GM10847 (cell line): ENCODE data around the gene WDR3.

Experiments
- POLR2A ChIP-seq: IDR thresholded peaks from 2 replicates; pipeline ENCODE4 v1.6.1; 2011; ENCODE audit not compliant: insufficient read length; ENCODE audit errors: extremely low read depth

The WDR3 gene

DNA sequence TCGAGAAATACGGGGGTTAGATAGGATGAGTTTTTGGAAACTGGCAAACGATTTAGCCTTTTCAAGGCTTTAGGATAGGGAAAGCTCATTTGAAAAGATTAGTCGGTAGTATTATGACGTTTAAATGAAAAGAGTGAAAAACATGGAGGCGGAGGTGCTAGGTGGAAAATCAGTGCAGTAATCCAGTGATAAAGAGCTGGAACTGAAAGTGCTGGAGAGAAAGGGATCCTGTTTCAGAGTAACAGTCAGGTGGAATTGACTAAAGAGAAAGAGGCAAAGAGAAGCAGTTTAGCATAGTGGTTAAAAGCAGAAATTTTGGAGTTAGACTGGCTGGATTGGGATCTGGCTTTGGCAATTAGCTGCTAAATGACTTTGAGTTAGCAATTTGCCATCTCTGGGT, 945 bp downstream of the WDR3 start:
- no peak for TF ChIP-seq POLR2A

DNA sequence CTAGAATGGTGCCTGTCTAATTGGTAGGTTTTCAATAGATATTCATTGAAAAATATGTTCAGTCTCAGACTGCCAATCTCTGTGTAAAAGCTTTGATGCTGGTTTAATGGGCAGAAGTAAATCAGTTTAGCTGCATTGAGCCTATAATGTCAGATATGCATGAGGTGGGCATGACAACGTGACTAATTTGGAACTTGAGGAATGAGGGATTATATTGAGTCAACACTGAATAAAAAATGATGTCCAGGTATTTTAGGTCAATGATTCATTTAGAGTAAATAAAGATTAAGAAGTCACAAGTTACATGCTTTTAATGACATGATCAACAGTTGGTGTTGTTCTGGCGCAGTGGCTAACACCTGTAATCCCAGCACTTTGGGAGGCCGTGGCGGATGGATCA, 3.0 kb downstream of the WDR3 start:
- no peak for TF ChIP-seq POLR2A

DNA sequence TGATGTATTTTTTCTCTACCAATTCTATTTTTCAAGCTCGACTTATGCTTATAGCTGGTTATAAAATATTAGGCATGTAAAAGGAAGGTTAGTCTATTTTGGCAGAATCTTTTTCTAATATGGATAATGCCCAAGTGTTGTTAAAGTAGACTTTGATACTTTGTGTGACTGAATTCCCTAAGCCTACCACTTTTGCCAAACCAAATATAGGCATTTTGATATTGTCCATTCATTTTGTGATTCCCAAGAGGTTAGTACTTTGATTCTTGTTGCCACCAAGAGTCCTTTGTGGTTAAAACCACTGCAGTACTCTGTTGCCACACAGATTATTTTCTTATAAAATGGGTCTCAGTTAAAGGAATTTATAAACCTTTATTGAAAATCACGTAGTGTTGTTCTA, 4.2 kb downstream of the WDR3 start:
- TF ChIP-seq POLR2A = no peak

DNA sequence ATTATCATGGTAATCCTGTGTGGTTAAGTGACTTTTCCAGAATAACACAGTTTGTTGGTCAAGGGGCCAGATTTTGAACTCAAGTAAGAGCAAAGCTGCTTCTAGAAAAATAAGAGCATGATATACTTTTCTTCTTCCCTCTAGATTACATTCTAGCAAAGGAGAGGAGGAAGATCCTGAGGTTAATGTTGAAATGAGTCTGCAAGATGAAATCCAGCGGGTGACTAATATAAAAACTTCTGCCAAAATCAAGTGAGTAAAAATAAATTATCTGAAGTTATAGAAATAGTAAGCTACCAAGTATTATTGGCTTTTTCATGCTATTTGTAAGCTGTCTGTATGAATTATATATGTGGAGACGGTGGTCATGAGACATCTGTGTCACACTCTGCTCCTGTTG, 12.8 kb downstream of the WDR3 start:
- no peak for TF ChIP-seq POLR2A

DNA sequence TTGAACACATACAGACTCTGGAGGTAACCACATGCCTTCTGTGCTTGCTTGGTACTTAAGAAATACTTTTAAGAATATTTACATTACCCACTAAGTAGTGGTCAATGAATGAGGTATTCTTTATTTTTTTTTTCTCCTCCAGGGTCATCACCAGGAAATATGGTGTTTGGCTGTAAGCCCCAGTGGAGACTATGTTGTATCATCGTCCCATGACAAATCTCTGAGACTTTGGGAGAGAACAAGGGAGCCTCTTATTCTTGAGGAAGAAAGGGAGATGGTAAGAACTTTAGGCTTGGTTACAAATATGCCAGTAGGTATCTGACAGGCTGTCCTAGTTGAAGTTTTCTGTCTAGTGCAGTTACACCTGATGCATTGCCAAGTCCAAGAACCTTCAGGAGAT, 22.8 kb downstream of the WDR3 start:
- no peak for TF ChIP-seq POLR2A

DNA sequence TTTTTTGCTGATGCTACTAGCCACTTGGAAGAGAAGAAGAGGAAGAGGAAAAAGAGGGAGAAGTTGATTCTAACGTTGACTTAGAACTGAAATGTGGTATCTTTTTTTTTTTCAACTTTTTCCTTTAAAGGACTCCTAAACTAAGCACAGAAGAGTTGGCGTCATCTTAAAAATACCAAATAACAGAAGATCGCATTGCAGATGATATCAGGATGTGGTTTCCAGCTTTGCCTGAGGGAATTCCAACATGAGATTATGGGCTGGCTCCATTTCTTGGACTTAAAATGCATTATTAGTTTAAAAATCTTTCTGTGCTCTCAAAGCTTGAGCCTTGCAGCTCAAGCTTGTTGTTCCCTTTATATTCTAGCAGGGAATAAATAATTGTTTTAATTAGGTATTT, 29.8 kb downstream of the WDR3 start:
- no peak for TF ChIP-seq POLR2A

DNA sequence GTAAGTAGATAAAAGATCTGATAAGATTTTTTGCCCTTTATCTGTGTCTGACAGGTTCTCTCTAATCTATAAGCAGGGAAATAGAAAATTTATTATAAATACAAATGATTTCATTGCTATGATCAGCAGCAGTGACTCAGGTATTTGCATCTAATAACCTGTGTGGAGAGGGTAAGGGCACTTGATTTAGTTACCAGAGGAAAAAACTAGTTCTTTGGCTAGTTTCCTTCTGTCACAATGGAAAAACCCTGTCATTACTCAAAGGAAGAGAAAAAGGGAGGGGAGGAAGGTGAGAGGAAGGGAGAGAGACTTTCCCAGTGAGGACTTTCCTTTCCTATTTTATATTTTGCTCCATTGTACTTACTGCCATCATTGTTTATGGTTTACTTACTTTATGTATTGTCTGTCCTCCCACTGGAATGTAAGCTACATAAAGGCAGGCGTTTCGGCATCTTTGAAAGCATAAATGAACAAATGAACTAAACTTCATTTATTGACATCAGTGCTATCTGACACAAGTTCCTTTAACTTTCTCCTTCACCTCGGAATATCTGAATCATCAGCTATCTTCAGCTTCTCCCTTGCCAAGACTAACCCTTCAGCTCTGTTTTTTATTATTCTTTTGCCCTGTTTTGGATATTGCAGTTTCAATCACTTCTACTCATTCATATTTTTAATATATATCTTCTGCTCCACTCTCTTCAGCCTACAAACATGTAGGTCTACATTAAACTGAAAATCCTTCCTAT, 34.9 kb downstream of the WDR3 start:
- TF ChIP-seq POLR2A = no peak

DNA sequence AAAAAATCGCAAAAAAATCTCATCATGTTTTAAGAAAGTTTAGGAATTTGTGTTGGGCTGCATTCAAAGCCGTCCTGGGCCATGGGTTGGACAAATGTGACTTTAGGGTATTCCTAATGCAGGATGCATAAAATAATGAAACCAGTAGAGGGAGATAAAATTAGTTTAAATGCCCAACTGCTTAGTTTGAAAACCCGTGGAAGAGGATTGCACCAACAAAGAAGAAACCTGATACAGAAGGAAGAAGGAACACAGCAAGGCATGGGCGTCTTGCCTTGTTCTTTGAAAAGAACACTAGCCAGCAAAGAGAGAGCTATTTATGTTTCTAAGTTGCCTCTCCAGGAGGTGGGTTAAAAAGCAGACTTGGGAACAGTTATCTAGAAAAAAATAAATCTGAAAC, 37.9 kb downstream of the WDR3 start:
- no peak for TF ChIP-seq POLR2A

DNA sequence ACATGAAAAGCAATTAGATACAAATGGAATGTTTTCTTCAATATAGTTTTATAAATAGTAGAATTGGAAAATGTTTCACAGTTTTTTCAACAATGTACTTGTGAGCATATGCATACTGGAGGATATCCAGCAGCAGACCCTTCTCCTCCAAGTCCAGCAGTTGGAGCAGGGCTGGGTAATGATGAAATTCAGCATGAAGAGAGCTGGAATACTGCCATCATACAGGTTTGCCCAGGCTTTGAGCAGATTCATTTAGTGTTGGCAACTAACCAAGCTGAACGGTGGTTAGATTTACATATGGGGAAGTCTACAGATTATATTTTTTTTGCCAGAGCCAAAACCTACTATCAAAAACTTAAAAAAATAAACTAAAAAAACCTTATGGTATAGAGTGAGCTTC, 38.3 kb downstream of the WDR3 start:
- no peak for TF ChIP-seq POLR2A

DNA sequence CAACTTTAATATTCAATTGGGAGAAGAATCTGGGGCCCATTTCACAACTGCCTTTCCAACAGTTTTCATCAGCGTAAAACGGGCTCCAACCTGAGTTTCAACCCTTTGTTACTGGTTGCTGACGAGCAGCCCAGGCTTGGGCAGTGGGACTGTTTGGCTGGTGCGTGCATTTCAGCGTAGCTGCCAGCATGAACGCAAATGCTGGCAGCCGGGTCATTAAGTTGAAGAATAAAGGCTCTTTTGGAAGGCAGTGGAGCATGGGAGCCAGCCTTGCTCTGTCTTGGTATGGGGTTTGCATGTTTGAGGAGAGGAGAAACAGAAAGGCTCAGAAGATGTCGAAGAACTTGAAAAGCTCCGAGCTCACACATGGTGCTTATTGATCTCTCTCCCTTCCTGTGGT, 40.7 kb downstream of the WDR3 start:
- TF ChIP-seq POLR2A = no peak

DNA sequence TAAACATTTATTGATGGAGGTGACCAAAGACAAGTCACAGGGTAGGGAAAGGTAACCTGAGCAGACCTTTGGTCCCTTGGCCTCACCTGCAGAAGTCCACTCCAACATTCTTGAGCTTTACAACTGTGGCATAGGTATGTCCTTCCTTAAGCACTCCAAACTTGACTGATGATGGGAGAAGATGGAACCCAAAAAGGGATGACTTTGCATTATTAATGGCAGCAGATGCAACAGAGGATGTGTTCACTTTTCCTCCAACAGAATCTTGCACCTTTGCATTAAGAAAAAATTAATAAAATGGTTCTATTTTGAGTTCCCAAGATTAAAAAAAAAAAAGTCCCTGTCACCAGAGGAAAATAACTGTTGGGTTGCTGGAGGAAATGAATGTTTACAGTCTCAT, 42.2 kb downstream of the WDR3 start:
- no peak for TF ChIP-seq POLR2A

DNA sequence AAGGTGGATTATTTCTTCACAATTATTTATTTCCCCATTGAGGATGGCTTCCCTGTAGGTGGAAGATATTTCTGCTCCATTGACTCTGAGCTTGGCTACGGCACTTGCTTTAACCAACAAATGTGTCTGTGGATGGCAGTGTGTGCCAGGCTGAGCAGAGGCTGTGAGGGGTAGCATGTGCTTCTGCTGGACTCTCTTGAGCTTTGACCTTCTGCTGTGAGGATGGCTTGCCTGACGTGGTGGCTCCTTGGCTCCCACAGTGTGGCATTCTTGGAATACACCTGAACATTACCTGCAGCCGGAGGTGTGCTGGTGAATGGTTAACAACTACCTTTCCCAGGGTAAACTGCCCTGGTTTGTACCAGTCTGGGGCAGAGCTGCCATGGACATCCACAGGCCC, 46.8 kb downstream of the WDR3 start:
- TF ChIP-seq POLR2A = no peak

DNA sequence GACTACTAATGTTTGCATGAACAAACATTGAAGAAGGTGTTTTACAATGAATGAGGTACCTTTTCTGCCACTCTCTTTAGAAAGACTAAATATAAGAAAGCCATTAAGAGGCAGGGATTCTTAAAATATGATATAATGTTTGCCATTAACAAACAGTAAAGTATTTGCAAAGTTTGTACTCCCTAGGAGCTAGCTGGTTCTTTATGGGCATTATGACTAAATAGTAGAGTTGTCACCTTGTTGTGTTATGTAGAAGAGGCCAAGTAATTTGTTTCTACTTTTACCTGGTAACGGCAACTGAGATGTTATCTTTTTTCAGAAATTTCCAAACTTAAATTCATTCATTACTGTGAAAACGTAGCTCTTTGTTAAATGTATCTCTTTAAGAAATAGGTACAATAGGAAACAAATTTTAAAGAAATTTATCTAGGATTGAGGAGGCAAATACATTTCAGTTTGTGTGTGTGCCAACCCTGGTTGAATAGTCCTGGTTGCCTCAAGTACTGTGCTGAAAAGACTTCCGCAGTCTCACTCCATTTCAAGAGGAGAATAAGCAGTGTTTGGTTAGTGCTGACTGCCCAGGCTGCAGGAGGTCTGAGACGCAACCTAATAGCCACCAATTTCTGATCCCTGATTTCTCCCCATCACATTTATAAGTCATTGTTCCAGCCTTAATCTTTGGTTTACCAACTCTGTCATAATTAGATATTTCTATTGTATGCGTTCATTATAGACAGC, 52.1 kb downstream of the WDR3 start:
- no peak for TF ChIP-seq POLR2A

DNA sequence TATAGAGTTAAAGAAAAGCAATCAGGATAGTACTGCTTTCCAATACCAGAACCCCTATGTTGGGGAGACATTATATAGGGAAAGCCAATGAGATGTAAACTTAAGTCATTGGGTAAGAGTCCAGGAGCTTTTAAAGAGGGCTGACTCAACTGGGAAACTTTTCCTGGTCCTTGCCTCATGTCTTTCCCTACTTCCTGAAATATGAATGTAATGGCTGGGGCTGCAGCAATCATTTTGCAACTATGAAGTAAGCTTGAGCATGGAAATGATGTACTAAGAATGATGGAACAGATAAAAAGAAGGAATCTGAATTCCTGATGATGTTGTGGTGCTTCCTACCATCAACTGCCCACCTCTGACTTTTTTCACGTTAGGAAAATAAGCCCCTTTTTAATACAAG, 55.7 kb downstream of the WDR3 start:
- no peak for TF ChIP-seq POLR2A

DNA sequence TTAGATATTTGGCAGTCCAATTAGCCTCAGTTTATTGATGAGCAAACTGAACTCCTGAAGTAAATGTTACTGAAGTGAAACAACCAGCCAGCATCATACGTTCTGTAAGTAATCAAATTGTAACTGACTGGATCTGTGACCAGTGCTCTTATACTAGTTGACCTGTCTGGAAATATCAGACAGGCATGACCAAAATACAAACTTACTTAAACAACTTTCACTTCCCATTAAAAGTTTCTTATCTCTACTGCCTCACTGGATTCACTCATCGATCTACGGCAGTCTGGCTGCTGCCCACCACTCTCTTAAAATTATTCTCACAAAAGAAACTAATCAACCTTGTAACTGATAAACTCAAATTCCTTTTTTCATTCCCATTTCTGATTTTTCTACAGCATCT, 56.4 kb downstream of the WDR3 start:
- TF ChIP-seq POLR2A = no peak

DNA sequence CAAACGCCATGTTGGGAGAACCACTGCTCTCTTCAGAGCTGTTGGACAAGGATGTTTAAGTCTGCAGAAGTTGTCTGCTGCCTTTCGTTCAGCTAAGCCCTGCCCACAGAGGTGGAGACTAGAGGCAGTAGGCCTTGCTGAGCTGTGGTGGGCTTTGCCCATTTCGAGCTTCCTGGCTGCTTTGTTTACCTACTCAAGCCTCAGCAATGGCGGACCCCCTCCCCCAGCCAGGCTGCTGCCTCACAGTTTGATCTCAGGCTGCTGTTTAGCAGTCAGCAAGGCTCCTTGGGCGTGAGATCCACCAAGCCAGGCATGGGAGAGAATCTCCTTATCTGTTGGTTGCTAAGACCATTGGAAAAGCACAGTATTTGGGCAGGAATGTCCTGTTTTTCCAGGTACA, 74.8 kb downstream of the WDR3 start:
- TF ChIP-seq POLR2A = no peak

DNA sequence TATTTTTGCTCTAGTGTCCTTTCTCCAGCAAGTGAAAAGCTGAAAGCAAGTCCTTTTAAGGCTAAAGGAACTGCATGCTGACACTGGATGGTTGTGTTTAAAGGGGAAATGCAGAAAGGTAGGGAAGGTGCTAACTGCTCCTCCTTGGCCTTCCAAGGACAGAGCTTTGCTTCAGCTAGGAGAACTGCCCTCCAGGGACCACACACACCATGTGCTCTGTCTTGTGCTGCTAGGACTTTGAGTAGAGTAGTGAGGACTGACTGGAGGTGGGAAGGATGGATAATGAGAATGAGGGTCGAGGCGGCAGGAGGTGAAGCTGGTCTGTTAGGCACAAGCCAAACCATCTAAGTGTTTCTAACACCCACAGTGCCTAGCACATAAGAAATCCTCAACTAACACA, 77.9 kb downstream of the WDR3 start:
- TF ChIP-seq POLR2A = no peak

DNA sequence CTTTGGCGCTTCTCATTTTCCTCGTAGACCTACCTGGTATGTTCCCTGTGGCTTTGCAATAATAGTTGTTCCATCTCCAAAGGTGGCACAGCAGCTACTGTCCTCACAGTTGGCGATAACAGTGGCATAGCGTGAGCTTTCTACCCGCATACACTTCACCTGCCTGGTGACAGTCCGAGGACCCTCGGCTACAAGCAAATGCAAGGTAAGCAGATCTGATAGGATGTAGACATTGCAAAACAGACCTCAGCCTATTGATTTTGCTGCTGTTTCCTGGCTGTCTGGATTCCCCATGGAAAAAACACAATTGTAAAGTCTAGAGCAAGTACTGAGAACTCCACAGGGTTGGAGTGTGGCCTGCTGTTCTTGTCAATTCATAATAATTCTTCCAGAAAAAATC, 78.5 kb downstream of the WDR3 start:
- TF ChIP-seq POLR2A = no peak
